VCaP (cell line): ENCODE data around the gene ADPRH.

Source experiments
- H3K27ac ChIP-seq: fragments of 450-650 bp; 2 replicates; pipeline ENCODE4 v1.5.1; 2017
- CTCF ChIP-seq: fragments of 450-650 bp; conservative IDR thresholded peaks from 2 replicates; pipeline ENCODE4 v1.5.1; 2017; ENCODE audit warnings: mild to moderate bottlenecking, moderate library complexity

The ADPRH gene

GRCh38 chr3:119624002-119624720 is 44.9 kb downstream of the ADPRH start:
- no peak overlapping the region for H3K27ac ChIP-seq
- no peak for TF ChIP-seq CTCF

- no peak overlapping the region for H3K27ac ChIP-seq
- no peak for TF ChIP-seq CTCF
Observed at GRCh38 chr3:119625451-119626153, 46.3 kb downstream of the ADPRH start.

GRCh38 chr3:119626196-119626595 is 46.9 kb downstream of the ADPRH start:
- TF ChIP-seq CTCF = no peak
- H3K27ac ChIP-seq = no peak overlapping the region

GRCh38 chr3:119627461-119627860 is 48.2 kb downstream of the ADPRH start:
- no peak for TF ChIP-seq CTCF
- no peak overlapping the region for H3K27ac ChIP-seq

- TF ChIP-seq CTCF = no peak
- no peak overlapping the region for H3K27ac ChIP-seq
Observed at GRCh38 chr3:119628390-119628789, 49.1 kb downstream of the ADPRH start.

GRCh38 chr3:119628816-119629445 is 49.6 kb downstream of the ADPRH start:
- no peak overlapping the region for H3K27ac ChIP-seq
- TF ChIP-seq CTCF = no peak

GRCh38 chr3:119630128-119630879 is 51.0 kb downstream of the ADPRH start:
- no peak for TF ChIP-seq CTCF
- no peak overlapping the region for H3K27ac ChIP-seq
